T1000 (cell line): ENCODE results near the gene AGAP9.
"Not testable (repeated sequence)": the region's sequence is repeated elsewhere in the genome, so short reads cannot be mapped to it uniquely, and the experiment has no call there.

ENCODE experiments used
- DNase-seq: peaks from one replicate; lab custom pipeline; 2025; ENCODE audit warnings: mixed read lengths; lab: John Stamatoyannopoulos, UW

AGAP9 gene

DNA sequence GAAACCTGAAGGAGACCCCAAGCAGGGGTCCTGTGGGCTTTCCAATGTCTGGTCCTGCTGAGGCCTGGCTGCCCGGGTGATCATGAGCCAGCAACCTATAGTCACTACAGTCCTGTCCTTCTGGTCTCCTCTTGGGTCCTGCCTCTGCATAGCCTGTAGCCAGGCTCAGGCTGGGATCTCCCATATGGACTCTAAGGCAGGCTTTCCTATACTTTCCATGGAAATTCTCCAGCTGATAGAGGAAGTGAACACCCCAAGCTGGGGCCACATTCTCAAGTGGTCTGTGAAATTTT is 66.0 kb downstream of the AGAP9 start:
- no peak for DNase-seq

DNA sequence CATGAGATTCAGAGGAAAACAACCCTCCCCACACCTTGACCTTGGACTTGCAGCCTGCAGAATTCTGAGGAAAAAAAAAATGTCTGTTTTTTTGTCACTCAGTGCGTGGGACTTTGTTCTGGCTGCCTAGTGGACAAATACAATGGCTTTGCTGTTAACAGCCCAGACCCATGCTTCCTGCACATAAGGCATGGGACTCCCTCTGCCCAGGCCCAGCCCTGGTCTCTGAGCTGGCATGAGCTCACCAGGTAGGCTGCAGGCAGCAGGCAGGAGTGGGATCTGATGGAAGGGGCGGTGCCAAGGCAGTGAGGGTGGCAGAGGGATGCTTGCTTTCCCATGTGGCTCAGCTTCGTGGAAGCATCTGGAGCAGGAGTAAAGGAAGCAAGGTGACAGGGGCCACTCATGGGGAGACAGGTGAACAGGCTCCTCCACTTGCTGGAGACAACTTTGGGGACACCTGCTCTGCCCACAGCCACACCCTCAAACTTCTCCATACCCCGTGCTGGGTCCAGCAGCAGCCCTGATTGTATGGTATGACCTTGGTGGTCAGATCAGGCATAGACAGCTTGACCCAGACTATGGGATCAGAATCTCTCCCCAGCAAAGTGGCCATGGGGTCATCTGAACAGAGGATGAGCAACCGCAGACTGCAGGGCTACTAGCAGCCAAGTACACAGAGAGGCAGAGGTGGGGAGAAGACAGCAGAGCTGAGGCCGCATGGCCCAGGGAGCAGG is 66.5 kb downstream of the AGAP9 start:
- DNase-seq = no peak

DNA sequence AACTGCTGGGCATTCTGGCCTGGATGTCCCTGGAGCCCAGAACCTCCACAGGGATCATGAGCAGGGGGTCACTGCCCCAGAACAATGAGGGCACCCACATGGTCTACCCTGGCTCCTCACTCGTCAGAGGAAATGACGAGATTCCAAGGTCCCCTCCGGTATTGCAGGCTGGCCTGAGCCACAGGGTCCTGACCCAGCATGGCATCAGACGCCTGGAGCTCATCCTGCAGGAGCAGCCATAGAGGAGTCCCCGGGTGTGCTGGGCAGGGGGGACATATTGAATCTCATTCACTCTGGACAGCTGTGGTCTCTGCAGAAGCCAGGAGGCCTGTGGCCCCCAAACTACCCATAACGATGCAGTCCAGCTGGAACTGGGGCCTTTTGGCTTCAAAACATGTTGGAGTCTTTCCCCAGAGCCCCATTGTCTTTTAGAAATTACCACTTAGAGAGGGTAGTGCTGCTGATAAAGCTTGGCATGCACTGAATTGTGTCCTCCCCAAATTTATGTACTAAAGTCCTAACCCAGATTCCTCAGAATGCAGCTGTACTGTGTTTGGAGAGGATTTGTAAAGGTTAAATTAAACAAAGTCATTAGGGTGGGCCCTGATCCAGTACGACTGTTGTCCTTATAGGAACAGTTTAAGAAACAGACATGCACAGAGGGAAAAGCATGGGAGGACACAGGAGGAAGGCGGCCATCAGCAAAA is 67.2 kb downstream of the AGAP9 start:
- DNase-seq = no peak

DNA sequence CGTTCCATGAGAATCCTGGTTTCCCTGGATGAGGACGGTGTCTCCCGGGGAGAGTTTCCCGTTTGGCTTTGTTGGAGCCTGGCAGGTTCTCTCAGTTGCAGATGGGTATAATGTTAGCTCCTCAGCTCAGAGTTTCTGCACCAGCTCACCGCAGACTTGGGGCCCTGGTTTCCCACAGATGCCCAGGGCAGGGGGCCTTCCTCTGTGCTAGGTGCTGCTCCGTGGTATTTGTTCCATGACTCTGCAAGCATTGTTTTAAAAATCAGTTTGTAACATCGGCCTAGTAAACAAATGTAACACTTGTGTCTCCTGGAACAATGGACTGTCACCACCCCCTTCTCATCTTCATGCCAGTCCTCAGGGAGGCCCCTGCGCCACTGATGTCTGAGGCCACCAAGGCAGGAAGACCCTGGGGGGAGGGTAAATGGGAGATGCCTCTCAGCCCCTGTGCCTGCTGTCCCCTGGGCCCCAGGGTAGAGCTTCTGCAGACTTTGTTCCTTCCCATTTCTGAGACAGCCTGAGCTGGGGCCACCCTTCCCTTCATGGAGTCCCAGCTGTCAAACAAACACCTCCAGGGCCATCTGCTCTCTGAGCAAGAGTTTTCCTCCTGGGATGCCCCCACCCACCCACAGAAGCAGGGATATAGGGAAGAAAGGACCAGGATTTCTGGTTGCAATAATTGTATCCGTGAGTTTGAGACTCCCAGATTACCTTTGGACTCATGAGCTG is 67.9 kb downstream of the AGAP9 start:
- DNase-seq = not testable (repeated sequence)

DNA sequence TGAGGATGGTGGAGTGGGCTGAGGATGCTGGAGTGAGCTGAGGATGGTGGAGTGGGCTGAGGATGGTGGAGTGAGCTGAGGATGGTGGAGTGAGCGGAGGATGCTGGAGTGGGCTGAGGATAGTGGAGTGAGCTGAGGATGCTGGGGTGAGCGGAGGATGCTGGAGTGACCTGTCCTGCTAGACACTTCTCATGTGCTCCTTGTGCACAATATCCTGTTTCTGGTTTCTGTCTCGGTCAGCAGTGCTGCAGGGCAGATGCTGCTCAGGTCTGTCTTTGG is 68.7 kb downstream of the AGAP9 start:
- no peak for DNase-seq

DNA sequence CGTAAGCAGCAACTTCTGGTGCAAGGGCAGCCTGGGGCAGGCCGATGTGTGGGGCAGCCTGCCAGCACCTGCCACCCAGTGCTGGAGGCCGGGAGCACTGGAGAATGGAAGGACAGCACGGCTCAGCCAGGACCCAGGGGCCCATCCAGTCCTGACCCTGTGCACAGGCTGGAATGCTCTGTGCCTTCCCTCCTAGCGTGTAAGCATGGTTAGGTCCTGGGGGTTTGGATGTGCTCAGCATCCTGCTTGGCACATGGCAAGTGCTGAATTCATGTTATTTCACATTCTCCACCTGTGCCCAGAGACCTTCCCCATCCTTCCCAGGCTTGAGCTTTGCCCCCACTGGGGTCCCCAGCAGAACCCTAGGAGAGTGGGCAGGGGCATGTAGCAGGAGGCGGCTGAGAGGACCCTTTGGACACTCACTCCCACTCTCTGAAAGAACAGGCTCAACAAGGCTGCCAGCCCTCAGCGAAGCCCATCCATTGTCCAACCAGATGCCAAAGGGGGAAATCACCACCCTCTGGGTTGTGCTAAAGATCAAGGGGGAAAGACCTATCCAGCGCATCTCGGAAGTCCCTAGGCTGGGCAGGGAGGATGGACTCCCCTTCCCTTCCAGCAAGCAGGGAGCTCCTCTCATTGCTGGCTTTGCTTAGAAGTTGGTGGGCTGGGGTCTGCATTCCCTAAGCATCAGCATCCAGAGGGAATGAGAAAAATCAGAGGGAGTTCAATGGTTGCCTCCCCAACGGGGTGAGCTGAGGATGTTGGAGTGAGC is 69.2 kb downstream of the AGAP9 start:
- no peak for DNase-seq

DNA sequence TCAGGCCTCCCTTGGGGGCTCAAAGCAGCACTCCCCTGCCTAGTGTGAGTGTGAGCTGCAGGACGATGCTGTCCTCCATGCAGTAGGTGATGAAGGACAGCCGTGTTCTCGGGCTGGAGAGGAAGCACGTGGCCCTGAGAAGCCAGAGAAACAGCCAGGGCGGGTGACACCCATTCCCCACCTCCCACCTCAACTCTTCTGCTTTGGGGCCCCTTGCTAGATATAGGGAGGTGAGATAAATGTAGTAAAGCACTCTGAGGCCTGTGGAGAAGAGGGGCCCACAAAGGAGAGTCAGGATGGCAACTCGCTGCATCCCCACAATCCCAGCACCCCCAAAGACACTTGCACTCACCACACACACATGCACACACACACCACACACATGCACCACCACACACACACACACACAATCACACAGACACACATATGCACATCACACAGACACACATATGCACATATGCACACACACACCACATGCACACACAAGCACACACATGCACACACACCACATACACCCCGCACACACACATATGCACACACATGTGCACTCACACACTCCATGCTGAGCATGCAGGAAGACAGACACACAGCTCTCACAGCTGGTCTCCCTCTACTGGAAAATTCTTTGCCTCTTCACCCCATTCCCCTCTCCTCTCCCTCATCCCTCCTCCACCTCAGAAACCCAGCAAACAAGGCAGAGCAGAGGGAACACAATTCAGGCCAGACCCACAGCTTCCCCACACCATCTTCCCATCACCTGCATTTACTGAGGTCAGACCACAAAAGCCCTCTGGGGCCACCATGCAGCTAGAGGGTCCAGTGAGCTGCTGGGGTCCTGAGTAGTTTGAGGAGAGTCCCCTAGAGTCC is 70.1 kb downstream of the AGAP9 start:
- no peak for DNase-seq

DNA sequence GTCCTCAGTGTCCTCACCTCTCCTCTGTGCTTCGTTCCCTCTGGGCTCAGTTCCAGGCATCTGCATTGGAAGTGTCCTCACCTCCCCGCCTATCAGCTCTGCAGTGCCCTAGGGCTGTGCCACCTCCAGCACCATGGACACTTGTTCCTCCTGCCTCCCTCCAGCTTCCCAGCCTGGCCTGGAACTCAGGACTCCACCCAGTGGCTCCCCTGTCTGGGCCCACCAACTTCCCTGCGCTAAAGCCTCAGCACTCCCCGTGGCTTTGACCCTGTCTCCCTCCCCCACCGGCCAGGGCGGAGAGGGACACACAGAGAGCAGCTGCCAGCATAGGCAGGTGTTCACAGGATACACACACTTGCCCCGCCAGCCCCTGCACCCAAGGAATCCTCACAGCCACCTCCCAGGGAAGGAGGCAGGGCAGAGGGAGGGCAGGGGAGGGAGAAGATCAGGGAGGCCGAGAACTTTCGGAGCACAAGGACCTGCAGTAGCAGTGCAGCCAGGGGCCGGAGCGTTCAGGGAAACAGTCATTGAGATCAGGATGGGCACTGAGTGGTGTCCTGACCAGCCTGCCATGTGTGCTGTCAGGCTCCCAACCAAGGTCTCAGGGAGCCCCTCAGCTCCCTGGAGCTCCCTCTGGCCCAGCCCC is 70.8 kb downstream of the AGAP9 start:
- no peak for DNase-seq

DNA sequence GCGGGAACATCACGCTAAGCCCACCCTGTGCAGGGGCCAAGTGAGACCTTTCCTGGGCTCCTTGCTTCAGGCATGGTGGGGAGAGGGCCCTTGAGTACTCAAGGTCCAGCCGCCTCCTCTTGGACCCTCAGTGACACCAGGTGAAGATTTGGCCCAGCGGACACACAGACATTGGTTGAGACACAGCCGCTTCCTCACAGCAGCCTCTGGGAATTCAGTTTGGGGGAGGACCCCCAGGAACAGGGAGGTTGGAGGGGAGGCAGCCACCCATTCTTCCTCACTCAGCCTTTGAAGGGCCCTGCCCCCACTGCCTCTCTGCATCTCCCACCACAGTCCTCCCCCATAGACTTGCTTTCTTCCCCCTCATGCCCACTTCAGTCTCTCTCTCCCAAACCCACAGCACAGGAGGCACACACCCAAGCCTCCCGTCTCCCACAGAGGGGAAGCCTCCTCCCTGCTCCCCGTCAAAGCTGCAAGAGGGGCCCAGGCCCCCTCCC is 71.4 kb downstream of the AGAP9 start:
- DNase-seq = no peak
